Measurements from ENCODE around the gene PRKN.
"Not testable (repeated sequence)": the region's sequence is repeated elsewhere in the genome, so short reads cannot be mapped to it uniquely, and the experiment has no call there.

PRKN gene

DNA sequence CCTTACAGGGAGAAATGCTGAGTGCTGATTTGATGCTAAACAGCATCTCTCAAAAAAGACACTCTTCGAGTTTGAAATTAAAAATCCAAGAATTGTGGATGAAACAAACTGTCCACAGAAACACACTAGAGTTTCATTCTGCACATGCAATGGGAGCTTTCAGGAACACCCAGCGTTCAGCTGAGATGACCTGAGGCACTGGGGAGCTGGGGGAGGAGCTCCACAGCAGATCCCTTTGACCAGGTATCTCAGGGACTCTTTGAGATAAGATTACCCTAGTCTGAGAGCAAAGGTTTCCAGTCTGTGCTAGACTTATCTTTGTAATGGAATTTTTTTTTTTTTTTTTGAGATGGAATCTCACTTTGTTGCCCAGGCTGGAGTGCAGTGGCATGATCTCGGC lies 1382.9 kb downstream of the PRKN start:
- no peak overlapping the region for H3K4me3 ChIP-seq (ENCODE audit: low read depth, low read length)
- no peak for TF ChIP-seq CTCF (IDR thresholded peaks at IDR 0.05; ENCODE audit: low read depth, low read length, missing control alignments)
- no peak for DNase-seq (ENCODE audit: low read depth)

DNA sequence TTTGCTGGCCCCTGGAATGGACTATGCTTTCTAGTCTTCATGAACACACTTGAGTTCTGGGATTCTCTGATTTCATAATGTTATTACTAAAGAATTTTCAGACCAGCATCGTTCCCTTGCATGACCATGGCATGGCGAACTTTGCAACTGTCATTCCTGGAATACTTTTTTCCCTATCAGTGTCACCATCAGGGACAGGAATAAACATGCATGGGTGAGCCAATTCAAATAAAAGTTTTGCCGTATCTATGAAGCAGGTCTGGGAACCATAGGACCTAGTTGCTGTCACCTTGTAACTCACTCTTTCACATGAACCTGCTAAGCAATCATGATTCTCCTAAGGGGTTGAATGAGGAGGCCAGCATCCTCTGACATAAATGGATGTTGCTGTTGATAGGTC lies 1385.5 kb downstream of the PRKN start:
- DNase-seq (ENCODE audit: low read depth): no peak
- TF ChIP-seq CTCF (IDR thresholded peaks at IDR 0.05; ENCODE audit: low read depth, low read length, missing control alignments): no peak
- H3K4me3 ChIP-seq (ENCODE audit: low read depth, low read length): no peak overlapping the region

GRCh38 chr6:161341638-161342037 lies 1385.9 kb downstream of the PRKN start:
- no peak for TF ChIP-seq CTCF (IDR thresholded peaks at IDR 0.05; ENCODE audit: low read depth, low read length, missing control alignments)
- DNase-seq (ENCODE audit: low read depth): no peak

DNA sequence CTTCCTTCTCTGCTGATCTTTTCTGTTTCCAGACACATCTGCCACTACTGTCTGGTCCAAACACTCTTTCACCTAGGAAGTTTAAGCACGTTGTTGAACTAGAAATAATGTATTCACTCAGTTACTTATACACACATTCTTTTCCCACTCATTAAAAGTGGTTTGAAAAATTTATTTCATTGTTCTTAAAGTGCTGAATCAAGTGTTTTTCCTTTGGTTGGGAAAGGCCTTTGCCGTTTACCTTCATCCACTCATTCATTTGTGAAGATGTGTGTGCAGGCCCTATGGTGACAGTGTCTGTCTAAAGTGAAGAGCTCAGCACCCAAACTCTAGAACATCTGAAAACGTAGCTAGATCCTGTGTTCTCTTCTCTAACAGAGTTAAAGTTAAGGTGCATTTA lies 1389.6 kb downstream of the PRKN start:
- no peak for DNase-seq (ENCODE audit: low read depth)

More at GRCh38 chr6:161341638-161342037, 1385.9 kb downstream of the PRKN start:
- H3K4me3 ChIP-seq (ENCODE audit: low read depth, low read length): no peak overlapping the region

GRCh38 chr6:161336479-161336878 lies 1391.1 kb downstream of the PRKN start:
- H3K4me3 ChIP-seq (ENCODE audit: low read depth, low read length): no peak overlapping the region
- TF ChIP-seq CTCF (IDR thresholded peaks at IDR 0.05; ENCODE audit: low read depth, low read length, missing control alignments): no peak
- no peak for DNase-seq (ENCODE audit: low read depth)

More for the DNA sequence above, 1389.6 kb downstream of the PRKN start:
- no peak overlapping the region for H3K4me3 ChIP-seq (ENCODE audit: low read depth, low read length)
- no peak for TF ChIP-seq CTCF (IDR thresholded peaks at IDR 0.05; ENCODE audit: low read depth, low read length, missing control alignments)

DNA sequence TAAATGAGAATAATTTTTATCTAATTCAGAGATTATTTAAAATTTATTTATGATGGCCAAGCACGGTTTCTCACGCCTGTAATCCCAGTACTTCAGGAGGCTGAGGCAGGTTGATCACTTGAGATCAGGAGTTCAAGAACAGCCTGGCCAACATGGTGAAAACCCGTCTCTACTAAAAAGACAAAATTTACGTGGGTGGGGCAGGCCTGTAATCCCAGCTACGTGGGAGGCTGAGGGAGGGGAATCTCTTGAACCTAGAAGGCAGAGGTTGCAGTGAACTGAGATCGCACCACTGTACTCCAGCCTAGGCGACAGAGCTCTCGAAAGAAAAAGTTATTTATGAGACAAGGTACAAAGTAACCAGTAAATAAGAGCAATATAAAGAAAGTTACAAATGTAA lies 1394.2 kb downstream of the PRKN start:
- H3K4me3 ChIP-seq (ENCODE audit: low read depth, low read length): no peak overlapping the region
- TF ChIP-seq CTCF (IDR thresholded peaks at IDR 0.05; ENCODE audit: low read depth, low read length, missing control alignments): no peak
- DNase-seq (ENCODE audit: low read depth): no peak

DNA sequence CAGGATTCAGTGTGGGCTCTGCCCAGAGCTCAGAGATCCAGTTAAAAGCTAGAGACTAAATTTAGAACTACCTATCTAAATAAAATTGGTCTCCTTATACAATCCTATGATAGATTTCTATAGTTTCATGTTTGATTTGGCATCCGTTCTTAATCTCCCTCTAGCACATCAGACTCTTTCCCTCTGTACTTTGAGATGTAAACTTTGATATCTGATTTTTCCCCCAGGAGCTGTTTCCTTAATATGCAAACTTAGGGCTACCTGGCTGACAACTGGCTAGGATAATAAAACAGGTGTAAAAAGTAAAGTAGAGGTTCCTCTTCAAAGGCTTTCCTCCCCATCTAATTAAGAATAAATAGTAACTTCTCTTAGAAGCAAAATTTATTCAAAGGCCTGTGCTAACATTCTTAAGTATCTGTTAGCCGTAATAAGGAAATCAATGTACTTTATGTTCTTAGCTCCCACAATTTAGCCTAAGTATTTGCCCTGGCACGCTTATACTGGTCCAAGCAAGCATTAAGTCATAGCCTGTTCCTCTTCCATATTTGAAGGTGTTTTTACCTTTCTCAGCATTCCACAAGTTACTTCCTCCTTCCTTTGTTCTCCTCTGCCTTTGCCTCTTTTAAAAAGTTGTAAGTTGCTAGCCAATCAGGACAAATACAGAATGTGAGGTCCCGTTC lies 1396.0 kb downstream of the PRKN start:
- not testable (repeated sequence) for DNase-seq (ENCODE audit: low read depth); H3K4me3 ChIP-seq (ENCODE audit: low read depth, low read length)

Data from GM12864 (cell line).